HFFc6 (cell line): ENCODE data around the gene MIER2. TPM values are rescaled to one million over a fixed set of nuclear protein-coding genes. Genes with fewer than 3 reads are reported as not detected.

Experiments
- DNase-seq: peaks from one replicate; pipeline ENCODE4 v3.0.0-alpha.2; 2018
- H3K27ac Mint-ChIP-seq: 2 replicates; pipeline ENCODE4 v1.8.0; 2020; ENCODE audit warnings: mild to moderate bottlenecking, mixed read lengths
- H3K27me3 Mint-ChIP-seq: 2 replicates; pipeline ENCODE4 v1.8.0; 2021; ENCODE audit warnings: mild to moderate bottlenecking, moderate library complexity, mixed read lengths; ENCODE audit not compliant: insufficient read depth
- H3K36me3 Mint-ChIP-seq: 2 replicates; pipeline ENCODE4 v1.8.0; 2021; ENCODE audit warnings: low read depth, mixed read lengths
- H3K4me1 Mint-ChIP-seq: 2 replicates; pipeline ENCODE4 v1.8.0; 2020; ENCODE audit warnings: low read depth, mixed read lengths
- H3K4me3 Mint-ChIP-seq: 2 replicates; pipeline ENCODE4 v1.8.0; 2020; ENCODE audit warnings: mild to moderate bottlenecking, moderate library complexity, mixed read lengths
- H3K9me3 Mint-ChIP-seq: 2 replicates; pipeline ENCODE4 v1.8.0; 2020; ENCODE audit warnings: mild to moderate bottlenecking, mixed read lengths
- CTCF ChIP-seq: fragments of 200-600 bp; sonication (generic); IDR thresholded peaks from 2 replicates; pipeline ENCODE4 v1.5.0; 2021; ENCODE audit warnings: antibody characterized with exemption, mild to moderate bottlenecking
- total RNA-seq, 6 experiments: library from RNA; stranded (reverse); fragmentation: NEBNext Ultra II Directional; extraction: Animal tissue kit (Norgen Biotek cat#: 25700); gene quantifications; 2 replicates in 1 of 6; 3 replicates in 5 of 6; pipeline ENCODE4 v1.2.3, GENCODE V29; 2021

The MIER2 gene
- total RNA-seq, 6 experiments from 2014 or later: 31.7 to 42.2 (median 33.4) TPM

GRCh38 chr19:367561-367960 is 23.0 kb upstream of the MIER2 start:
- H3K4me1 Mint-ChIP-seq: peaks cover 9% of the 10 kb centered on the region
- H3K9me3 Mint-ChIP-seq: no peaks in the 10 kb centered on the region
- no peak overlapping the region for H3K27ac Mint-ChIP-seq
- peaks cover 45% of the 10 kb centered on the region for H3K27me3 Mint-ChIP-seq
- no peak for DNase-seq
- no peaks in the 10 kb centered on the region for H3K36me3 Mint-ChIP-seq
- TF ChIP-seq CTCF: no peak
- H3K4me3 Mint-ChIP-seq: no peak overlapping the region

GRCh38 chr19:366951-367350 is 22.4 kb upstream of the MIER2 start:
- H3K27me3 Mint-ChIP-seq: peaks cover 39% of the 10 kb centered on the region
- H3K27ac Mint-ChIP-seq: no peak overlapping the region
- H3K4me3 Mint-ChIP-seq: no peak overlapping the region
- DNase-seq: no peak
- no peaks in the 10 kb centered on the region for H3K9me3 Mint-ChIP-seq
- H3K4me1 Mint-ChIP-seq: peaks cover 5% of the 10 kb centered on the region
- TF ChIP-seq CTCF: no peak
- H3K36me3 Mint-ChIP-seq: no peaks in the 10 kb centered on the region

GRCh38 chr19:366205-366783 is 21.7 kb upstream of the MIER2 start:
- Mint-ChIP-seq H3K4me3 (no peak overlapping the region), H3K27ac (no peak overlapping the region), H3K4me1 (no peaks in the 10 kb centered on the region), H3K9me3 (no peaks in the 10 kb centered on the region), H3K27me3 (peaks cover 33% of the 10 kb centered on the region), H3K36me3 (no peaks in the 10 kb centered on the region)
- DNase-seq: no peak
- TF ChIP-seq CTCF: no peak

- Mint-ChIP-seq H3K4me3 (no peak overlapping the region), H3K4me1 (no peaks in the 10 kb centered on the region), H3K27ac (no peak overlapping the region), H3K36me3 (no peaks in the 10 kb centered on the region), H3K27me3 (peaks cover 29% of the 10 kb centered on the region), H3K9me3 (no peaks in the 10 kb centered on the region)
- no peak for TF ChIP-seq CTCF
- no peak for DNase-seq
These were observed 20.1 kb upstream of the MIER2 start for GRCh38 chr19:364496-365287.

- H3K4me3 Mint-ChIP-seq: no peak overlapping the region
- no peaks in the 10 kb centered on the region for H3K9me3 Mint-ChIP-seq
- H3K36me3 Mint-ChIP-seq: no peaks in the 10 kb centered on the region
- DNase-seq: no peak
- TF ChIP-seq CTCF: no peak
- peaks cover 14% of the 10 kb centered on the region for H3K27me3 Mint-ChIP-seq
- H3K27ac Mint-ChIP-seq: no peak overlapping the region
- no peaks in the 10 kb centered on the region for H3K4me1 Mint-ChIP-seq
These were observed 18.1 kb upstream of the MIER2 start for GRCh38 chr19:362683-363082.
